K562 (cell line): ENCODE data around the gene WASF2. TPM values are rescaled to one million over a fixed set of nuclear protein-coding genes. Genes with fewer than 3 reads are reported as not detected.

Experiments used
- ARID2 ChIP-seq: fragments of 450-650 bp; IDR thresholded peaks from 2 replicates; pipeline ENCODE4 v1.6.1; 2017; ENCODE audit warnings: antibody characterized with exemption, mild to moderate bottlenecking
- ASH1L ChIP-seq: fragments of 450-650 bp; IDR thresholded peaks from 2 replicates; pipeline ENCODE4 v1.6.1; 2018; ENCODE audit warnings: borderline replicate concordance, mild to moderate bottlenecking, low read depth; ENCODE audit not compliant: partially characterized antibody
- BACH1 ChIP-seq: fragments of 200-800 bp; sonication (Bioruptor generic); IDR thresholded peaks from 2 replicates; pipeline ENCODE4 v1.6.1; 2016; ENCODE audit warnings: missing genetic modification characterization, missing compliant biosample characterization
- BCOR ChIP-seq: fragments of 450-650 bp; IDR thresholded peaks from 2 replicates; pipeline ENCODE4 v1.6.1; 2016
- CBX2 ChIP-seq: fragments of 200-600 bp; sonication (generic); IDR thresholded peaks from one replicate; pipeline ENCODE4 v1.6.1; 2012; ENCODE audit warnings: mild to moderate bottlenecking, low read length, inconsistent platforms; ENCODE audit not compliant: insufficient read depth, poor library complexity, severe bottlenecking
- GTF2A2 ChIP-seq: IDR thresholded peaks from 2 replicates; pipeline ENCODE4 v1.6.1; 2016; ENCODE audit warnings: mild to moderate bottlenecking, missing genetic modification characterization, missing compliant biosample characterization
- MYNN ChIP-seq, 2 experiments: sonication (generic); formaldehyde crosslinking in 1 of 2; IDR thresholded peaks; 2 replicates each; pipeline versions ENCODE4 v1.5.0 to v1.6.1; 2016 to 2020; ENCODE audit warnings: antibody characterized with exemption in 1 of 2, missing genetic modification reagents in 1 of 2
- POLR3G ChIP-seq: IDR thresholded peaks from 2 replicates; pipeline ENCODE4 v1.6.1; 2011; ENCODE audit not compliant: insufficient read length, insufficient replicate concordance; ENCODE audit errors: extremely low read depth
- RB1 ChIP-seq: fragments of 450-650 bp; IDR thresholded peaks from 2 replicates; pipeline ENCODE4 v1.6.1; 2017; ENCODE audit warnings: low read depth, mild to moderate bottlenecking
- RBBP5 ChIP-seq: fragments of 200-600 bp; sonication (generic); IDR thresholded peaks from 2 replicates; pipeline ENCODE4 v1.6.1; 2012; ENCODE audit warnings: borderline replicate concordance, mild to moderate bottlenecking, low read length, control low read depth, inconsistent platforms; ENCODE audit not compliant: insufficient read depth, poor library complexity, severe bottlenecking
- RBM34 ChIP-seq: fragments of 200-400 bp; formaldehyde crosslinking; IDR thresholded peaks from 2 replicates; pipeline ENCODE4 v1.6.1; 2018; ENCODE audit warnings: low read length, borderline replicate concordance; ENCODE audit not compliant: insufficient read depth
- SMARCC2 ChIP-seq: fragments of 450-650 bp; IDR thresholded peaks from 2 replicates; pipeline ENCODE4 v1.6.1; 2017; ENCODE audit warnings: antibody characterized with exemption, moderate library complexity, mild to moderate bottlenecking, low read depth
- YBX1 ChIP-seq: fragments of 450-650 bp; IDR thresholded peaks from 2 replicates; pipeline ENCODE4 v1.7.1; 2016; ENCODE audit warnings: mild to moderate bottlenecking
- ZNF316 ChIP-seq: fragments of 450-650 bp; IDR thresholded peaks from 2 replicates; pipeline ENCODE4 v1.6.1; 2016
- polyA plus RNA-seq, 8 experiments: library from polyadenylated mRNA; depleted of rRNA in 4 of 8; stranded (reverse) in 5 of 8; unstranded in 3 of 8; fragments of >200 nt; fragmentation: Nextera tagmentation in 2 of 8; fragmentation: Illumina TruSeq in 1 of 8; extraction: Ambion mirVana in 2 of 8; extraction: Trizol in 1 of 8; gene quantifications; 2 replicates each; pipeline versions ENCODE4 v1.2.1 to v1.2.3, GENCODE V29; 2011 to 2014; ENCODE audit warnings: inconsistent platforms in 1 of 8, missing spikeins in 1 of 8
- total RNA-seq, 7 experiments: library from RNA; depleted of rRNA in 6 of 7; stranded (reverse); fragments of >200 nt in 6 of 7; fragmentation: Illumina TruSeq in 2 of 7; extraction: Trizol in 2 of 7; gene quantifications; 2 replicates each; pipeline versions ENCODE4 v1.2.1 to v1.2.3, GENCODE V29; 2011 to 2021; ENCODE audit warnings: low replicate concordance in 1 of 7
- TF ChIP-seq, protein P1 (sequence below), 2 experiments: fragments of 250-450 bp in 1 of 2; fragments of 450-650 bp in 1 of 2; sonication (Bioruptor Pico) in 1 of 2; IDR thresholded peaks; 2 replicates each; pipeline versions ENCODE4 v1.6.1 to v1.8.0; 2016 to 2021; ENCODE audit warnings: mild to moderate bottlenecking in 2 of 2, moderate library complexity in 2 of 2, missing compliant biosample characterization in 1 of 2, missing genetic modification characterization in 1 of 2
- TF ChIP-seq, protein P2 (sequence below), 2 experiments: IDR thresholded peaks; 2 replicates each; pipeline ENCODE4 v1.6.1; 2011; ENCODE audit warnings: borderline replicate concordance in 1 of 2, control low read depth in 1 of 2, low read depth in 1 of 2, low read length in 1 of 2, mild to moderate bottlenecking in 1 of 2, mixed read lengths in 1 of 2, moderate library complexity in 1 of 2; ENCODE audit not compliant: insufficient read depth in 1 of 2, insufficient read length in 1 of 2, poor library complexity in 1 of 2, severe bottlenecking in 1 of 2; ENCODE audit errors: extremely low read depth in 1 of 2
- TF ChIP-seq, protein P3 (sequence below): fragments of 250-450 bp; sonication (Bioruptor Pico); IDR thresholded peaks from 2 replicates; pipeline ENCODE4 v1.9.0; 2021; ENCODE audit warnings: mild to moderate bottlenecking, inconsistent platforms
- TF ChIP-seq, protein P4 (sequence below): fragments of 450-650 bp; IDR thresholded peaks from 2 replicates; pipeline ENCODE4 v1.6.1; 2016; ENCODE audit warnings: low read depth, mild to moderate bottlenecking, moderate library complexity
- TF ChIP-seq, protein P5 (sequence below): fragments of 450-650 bp; formaldehyde crosslinking; conservative IDR thresholded peaks from 2 replicates; pipeline ENCODE4 v1.4.0; 2022; ENCODE audit warnings: mild to moderate bottlenecking, missing genetic modification characterization

Gene WASF2
- total and polyA plus RNA-seq, 9 of the 15 experiments (the other 6 are each of a cell fraction or from before 2014, with no cell fraction given), result 8.2 to 163 (median 31.2) TPM

DNA sequence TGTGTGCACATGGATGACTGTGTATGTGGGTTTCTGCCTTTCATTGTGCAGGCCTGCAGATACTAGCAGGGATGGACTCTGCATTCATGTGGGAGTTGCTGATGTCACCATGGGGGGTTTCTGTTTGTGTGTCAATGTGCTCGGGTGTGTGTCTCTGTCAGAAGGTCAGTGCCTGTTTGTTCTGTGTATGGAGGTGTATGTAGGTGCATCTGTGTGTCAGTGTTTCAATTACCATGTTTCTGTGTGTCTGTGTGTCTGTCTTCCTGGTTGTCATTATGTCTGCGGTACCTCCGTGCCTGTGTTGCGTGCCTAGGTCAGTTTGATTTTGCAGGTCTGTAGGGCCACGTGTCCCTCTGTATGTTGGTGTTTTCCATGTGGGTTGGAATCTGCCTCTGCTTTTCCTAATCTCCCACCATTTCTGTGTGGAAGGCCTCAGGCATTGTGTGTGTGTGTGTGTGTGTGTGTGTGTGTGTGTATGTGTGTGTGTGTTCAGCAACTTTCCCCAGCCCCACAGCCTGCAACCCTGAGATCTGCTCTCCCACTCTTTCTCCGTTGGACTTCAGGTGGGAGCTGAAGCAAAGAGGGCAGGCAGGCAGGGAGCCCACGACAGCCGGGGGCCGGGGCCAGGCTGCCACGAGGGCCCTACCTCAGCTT, 36.7 kb upstream of the WASF2 start (continued):
- peak; percentile 18; the same call in 1 of the 2 replicates for TF ChIP-seq SMARCC2
- TF ChIP-seq ASH1L, result peak; percentile 60
- no peak; the same call in 1 of the 2 replicates for TF ChIP-seq MYNN (IDR thresholded peaks at IDR 0.05)
- no peak for TF ChIP-seq MYNN (CRISPR knock-in tag; IDR thresholded peaks at IDR 0.05)
- no peak for TF ChIP-seq CBX2
- peak; percentile 42; the same call in 1 of the 2 replicates for TF ChIP-seq ZNF316
- TF ChIP-seq, protein P1, sequence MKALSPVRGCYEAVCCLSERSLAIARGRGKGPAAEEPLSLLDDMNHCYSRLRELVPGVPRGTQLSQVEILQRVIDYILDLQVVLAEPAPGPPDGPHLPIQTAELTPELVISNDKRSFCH (CRISPR knock-in tag; IDR thresholded peaks at IDR 0.05), result no peak
- TF ChIP-seq, protein P1 (tag; IDR thresholded peaks at IDR 0.05), result peak; percentile 74
- TF ChIP-seq, protein P2, sequence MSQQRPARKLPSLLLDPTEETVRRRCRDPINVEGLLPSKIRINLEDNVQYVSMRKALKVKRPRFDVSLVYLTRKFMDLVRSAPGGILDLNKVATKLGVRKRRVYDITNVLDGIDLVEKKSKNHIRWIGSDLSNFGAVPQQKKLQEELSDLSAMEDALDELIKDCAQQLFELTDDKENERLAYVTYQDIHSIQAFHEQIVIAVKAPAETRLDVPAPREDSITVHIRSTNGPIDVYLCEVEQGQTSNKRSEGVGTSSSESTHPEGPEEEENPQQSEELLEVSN (IDR thresholded peaks at IDR 0.05; ENCODE audit: borderline replicate concordance in 1 of 2, extremely low read depth in 1 of 2, insufficient read depth in 1 of 2, insufficient read length in 1 of 2, low read depth in 1 of 2, low read length in 1 of 2, poor library complexity in 1 of 2, severe bottlenecking in 1 of 2), result peak; percentile 13 to 32
- no peak for TF ChIP-seq YBX1
- TF ChIP-seq, protein P3, sequence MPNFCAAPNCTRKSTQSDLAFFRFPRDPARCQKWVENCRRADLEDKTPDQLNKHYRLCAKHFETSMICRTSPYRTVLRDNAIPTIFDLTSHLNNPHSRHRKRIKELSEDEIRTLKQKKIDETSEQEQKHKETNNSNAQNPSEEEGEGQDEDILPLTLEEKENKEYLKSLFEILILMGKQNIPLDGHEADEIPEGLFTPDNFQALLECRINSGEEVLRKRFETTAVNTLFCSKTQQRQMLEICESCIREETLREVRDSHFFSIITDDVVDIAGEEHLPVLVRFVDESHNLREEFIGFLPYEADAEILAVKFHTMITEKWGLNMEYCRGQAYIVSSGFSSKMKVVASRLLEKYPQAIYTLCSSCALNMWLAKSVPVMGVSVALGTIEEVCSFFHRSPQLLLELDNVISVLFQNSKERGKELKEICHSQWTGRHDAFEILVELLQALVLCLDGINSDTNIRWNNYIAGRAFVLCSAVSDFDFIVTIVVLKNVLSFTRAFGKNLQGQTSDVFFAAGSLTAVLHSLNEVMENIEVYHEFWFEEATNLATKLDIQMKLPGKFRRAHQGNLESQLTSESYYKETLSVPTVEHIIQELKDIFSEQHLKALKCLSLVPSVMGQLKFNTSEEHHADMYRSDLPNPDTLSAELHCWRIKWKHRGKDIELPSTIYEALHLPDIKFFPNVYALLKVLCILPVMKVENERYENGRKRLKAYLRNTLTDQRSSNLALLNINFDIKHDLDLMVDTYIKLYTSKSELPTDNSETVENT, result no peak
- peak; percentile 76 for TF ChIP-seq BCOR
- no peak for TF ChIP-seq POLR3G
- TF ChIP-seq BACH1 (tag), result no peak
- TF ChIP-seq, protein P4, sequence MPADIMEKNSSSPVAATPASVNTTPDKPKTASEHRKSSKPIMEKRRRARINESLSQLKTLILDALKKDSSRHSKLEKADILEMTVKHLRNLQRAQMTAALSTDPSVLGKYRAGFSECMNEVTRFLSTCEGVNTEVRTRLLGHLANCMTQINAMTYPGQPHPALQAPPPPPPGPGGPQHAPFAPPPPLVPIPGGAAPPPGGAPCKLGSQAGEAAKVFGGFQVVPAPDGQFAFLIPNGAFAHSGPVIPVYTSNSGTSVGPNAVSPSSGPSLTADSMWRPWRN, result peak; percentile 34; the same call in 1 of the 2 replicates
- TF ChIP-seq, protein P5, sequence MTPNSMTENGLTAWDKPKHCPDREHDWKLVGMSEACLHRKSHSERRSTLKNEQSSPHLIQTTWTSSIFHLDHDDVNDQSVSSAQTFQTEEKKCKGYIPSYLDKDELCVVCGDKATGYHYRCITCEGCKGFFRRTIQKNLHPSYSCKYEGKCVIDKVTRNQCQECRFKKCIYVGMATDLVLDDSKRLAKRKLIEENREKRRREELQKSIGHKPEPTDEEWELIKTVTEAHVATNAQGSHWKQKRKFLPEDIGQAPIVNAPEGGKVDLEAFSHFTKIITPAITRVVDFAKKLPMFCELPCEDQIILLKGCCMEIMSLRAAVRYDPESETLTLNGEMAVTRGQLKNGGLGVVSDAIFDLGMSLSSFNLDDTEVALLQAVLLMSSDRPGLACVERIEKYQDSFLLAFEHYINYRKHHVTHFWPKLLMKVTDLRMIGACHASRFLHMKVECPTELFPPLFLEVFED (CRISPR knock-in tag), result peak; percentile 92; the same call in 1 of the 2 replicates
- TF ChIP-seq ARID2, result no peak
- no peak for TF ChIP-seq RBBP5
- TF ChIP-seq RB1, result no peak
- TF ChIP-seq RBM34, result no peak
- TF ChIP-seq GTF2A2 (tag), result no peak
